IPS-15b (cell line): ENCODE data around the gene TRAF3IP1.
"Not testable (repeated sequence)": the region's sequence is repeated elsewhere in the genome, so short reads cannot be mapped to it uniquely, and the experiment has no call there.

Experiments
- H3K27me3 ChIP-seq: one replicate; pipeline ENCODE4 v1.6.1; 2013; ENCODE audit warnings: low read length; ENCODE audit not compliant: control insufficient read depth, insufficient read depth
- H3K36me3 ChIP-seq: one replicate; pipeline ENCODE4 v1.6.1; 2013; ENCODE audit warnings: low read length; ENCODE audit not compliant: control insufficient read depth, insufficient read depth
- H3K4me1 ChIP-seq: one replicate; pipeline ENCODE4 v1.6.1; 2013; ENCODE audit warnings: mild to moderate bottlenecking, low read length; ENCODE audit not compliant: control insufficient read depth, insufficient read depth
- H3K4me3 ChIP-seq: one replicate; pipeline ENCODE4 v1.5.1; 2013; ENCODE audit warnings: low read depth, low read length
- H3K9ac ChIP-seq: one replicate; pipeline ENCODE4 v1.6.1; 2013; ENCODE audit warnings: low read depth, mild to moderate bottlenecking, low read length
- H3K9me3 ChIP-seq: one replicate; pipeline ENCODE4 v1.6.1; 2013; ENCODE audit warnings: mild to moderate bottlenecking, low read length; ENCODE audit not compliant: control insufficient read depth, insufficient read depth

The TRAF3IP1 gene

DNA sequence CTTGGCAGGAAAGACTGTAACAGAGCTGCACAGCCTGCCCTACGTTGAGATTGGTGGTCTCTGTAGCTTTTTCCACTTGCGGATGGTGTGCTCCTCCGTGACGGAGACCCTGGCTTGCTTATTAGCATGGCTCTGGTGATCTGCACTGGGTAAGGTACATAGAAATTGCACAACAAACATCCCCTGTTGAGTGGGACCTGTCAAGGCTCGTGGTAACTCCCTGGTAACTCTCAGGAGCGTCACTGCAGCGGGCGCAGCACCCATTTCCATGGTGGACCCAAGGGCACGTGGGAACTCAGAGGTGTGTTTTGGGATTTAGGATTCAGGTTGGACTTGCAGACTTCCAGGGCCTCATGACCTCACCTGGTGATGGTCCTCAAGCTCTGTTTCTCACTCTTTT is 1.1 kb downstream of the TRAF3IP1 start:
- H3K9me3 ChIP-seq, result no peaks in the 10 kb centered on the region
- no peaks in the 10 kb centered on the region for H3K27me3 ChIP-seq
- H3K36me3 ChIP-seq, result peaks cover 5% of the 10 kb centered on the region
- peak overlapping the region; percentile 66 for H3K4me3 ChIP-seq
- H3K9ac ChIP-seq, result peak overlapping the region; percentile 37
- peaks cover 7% of the 10 kb centered on the region for H3K4me1 ChIP-seq

DNA sequence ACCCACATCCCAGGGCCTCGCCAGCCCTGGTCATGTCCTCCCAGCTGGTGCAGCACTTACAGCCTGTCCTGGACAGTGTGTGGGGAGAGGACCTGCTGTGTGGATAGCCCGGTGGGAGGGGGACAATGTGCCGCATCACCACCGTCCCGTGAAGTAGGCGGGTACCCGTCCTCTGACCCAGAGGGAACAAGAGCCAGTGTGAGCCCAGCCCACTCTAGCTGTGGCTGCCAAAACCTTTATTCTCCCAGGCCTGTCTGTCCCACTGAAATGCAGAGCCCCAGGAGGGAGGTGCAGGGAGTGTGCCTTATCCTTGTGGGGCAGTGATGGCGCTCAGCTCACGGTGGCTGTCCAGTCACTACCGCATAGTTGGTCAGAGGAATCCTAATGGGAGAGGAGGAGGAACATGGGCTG is 1.7 kb downstream of the TRAF3IP1 start:
- Histone ChIP-seq H3K9me3 (no peaks in the 10 kb centered on the region), H3K36me3 (peaks cover 6% of the 10 kb centered on the region), H3K4me1 (peaks cover 7% of the 10 kb centered on the region), H3K4me3 (peak overlapping the region; percentile 66), H3K9ac (no peak overlapping the region), H3K27me3 (no peaks in the 10 kb centered on the region)

DNA sequence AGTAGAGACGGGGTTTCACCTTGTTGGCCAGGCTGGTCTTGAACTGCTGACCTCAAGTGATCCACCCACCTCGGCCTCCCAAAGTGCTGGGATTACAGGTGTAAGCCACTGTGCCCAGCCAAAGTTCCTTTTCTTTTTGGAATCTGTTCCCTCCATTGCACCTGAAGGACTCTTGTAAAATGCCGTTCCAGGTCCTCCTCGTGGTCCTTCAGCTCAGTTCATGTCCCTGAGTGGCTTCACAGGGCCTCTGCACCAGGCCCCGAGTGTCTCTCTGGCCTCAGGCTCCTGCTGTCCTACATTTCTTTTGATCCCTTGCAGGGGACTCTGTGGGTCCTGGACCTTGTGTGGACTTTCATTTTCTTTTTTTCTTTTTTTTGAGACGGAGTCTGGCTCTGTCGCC is 3.9 kb downstream of the TRAF3IP1 start:
- H3K4me1 ChIP-seq, H3K9ac ChIP-seq, H3K9me3 ChIP-seq, H3K4me3 ChIP-seq, H3K36me3 ChIP-seq, H3K27me3 ChIP-seq: not testable (repeated sequence)

GRCh38 chr2:238325694-238326093 is 5.4 kb downstream of the TRAF3IP1 start:
- H3K4me1 ChIP-seq, result peaks cover 7% of the 10 kb centered on the region
- no peak overlapping the region for H3K4me3 ChIP-seq
- H3K9me3 ChIP-seq, result no peaks in the 10 kb centered on the region
- peaks cover 8% of the 10 kb centered on the region for H3K36me3 ChIP-seq
- H3K27me3 ChIP-seq, result no peaks in the 10 kb centered on the region
- no peak overlapping the region for H3K9ac ChIP-seq

GRCh38 chr2:238326801-238327365 is 6.6 kb downstream of the TRAF3IP1 start:
- Histone ChIP-seq H3K27me3 (no peaks in the 10 kb centered on the region), H3K9ac (no peak overlapping the region), H3K9me3 (no peaks in the 10 kb centered on the region), H3K4me1 (no peaks in the 10 kb centered on the region), H3K36me3 (peaks cover 8% of the 10 kb centered on the region), H3K4me3 (no peak overlapping the region)

- H3K4me3 ChIP-seq, result no peak overlapping the region
- H3K9ac ChIP-seq, result no peak overlapping the region
- H3K9me3 ChIP-seq, result no peaks in the 10 kb centered on the region
- H3K27me3 ChIP-seq, result no peaks in the 10 kb centered on the region
- H3K4me1 ChIP-seq, result no peaks in the 10 kb centered on the region
- peaks cover 8% of the 10 kb centered on the region for H3K36me3 ChIP-seq
Observed at GRCh38 chr2:238327751-238328150, 7.4 kb downstream of the TRAF3IP1 start.

DNA sequence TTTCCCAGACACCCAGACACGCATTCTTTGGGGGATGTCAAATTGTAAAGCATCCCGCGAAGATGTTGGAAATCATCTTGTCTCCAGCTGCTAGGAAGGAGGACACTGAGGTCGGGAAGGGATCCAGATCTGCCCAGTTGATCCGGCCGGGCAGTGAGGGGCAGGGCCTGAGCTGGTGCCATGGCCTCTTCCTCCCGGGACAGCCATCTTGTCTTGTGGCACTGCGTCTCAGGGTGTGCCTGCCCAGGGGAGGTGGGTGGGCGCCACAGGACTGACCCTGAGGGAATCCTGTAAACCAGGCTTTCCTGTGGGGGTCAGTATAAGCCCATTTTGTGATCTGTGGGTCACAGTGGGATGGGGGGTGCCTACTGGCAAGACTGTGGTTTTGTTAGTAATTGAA is 10.1 kb downstream of the TRAF3IP1 start:
- no peak overlapping the region for H3K4me3 ChIP-seq
- H3K4me1 ChIP-seq, result no peaks in the 10 kb centered on the region
- H3K9me3 ChIP-seq, result no peaks in the 10 kb centered on the region
- no peaks in the 10 kb centered on the region for H3K27me3 ChIP-seq
- peaks cover 4% of the 10 kb centered on the region for H3K36me3 ChIP-seq
- H3K9ac ChIP-seq, result no peak overlapping the region

DNA sequence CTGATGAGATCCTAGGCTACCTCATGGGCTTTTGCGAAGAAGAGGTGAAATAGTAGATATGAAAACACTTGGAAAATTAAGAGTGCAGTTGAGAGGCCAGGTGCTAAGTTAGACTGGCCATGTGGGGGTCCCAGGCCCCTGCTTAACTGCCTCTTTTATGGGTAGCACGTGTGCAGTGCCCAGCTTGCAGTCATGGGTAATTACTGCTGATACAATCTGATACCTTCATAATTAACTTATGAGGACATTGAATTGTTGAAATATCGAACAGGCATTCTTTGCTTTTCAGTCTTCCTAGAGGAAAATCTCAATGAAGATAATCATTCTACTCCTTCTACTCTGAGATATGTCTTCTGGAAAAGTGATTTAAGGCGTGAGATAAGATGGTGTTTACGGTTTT is 11.6 kb downstream of the TRAF3IP1 start:
- no peaks in the 10 kb centered on the region for H3K4me1 ChIP-seq
- H3K9me3 ChIP-seq, result no peaks in the 10 kb centered on the region
- no peaks in the 10 kb centered on the region for H3K27me3 ChIP-seq
- H3K36me3 ChIP-seq, result peaks cover 4% of the 10 kb centered on the region
- H3K9ac ChIP-seq, result no peak overlapping the region
- no peak overlapping the region for H3K4me3 ChIP-seq

DNA sequence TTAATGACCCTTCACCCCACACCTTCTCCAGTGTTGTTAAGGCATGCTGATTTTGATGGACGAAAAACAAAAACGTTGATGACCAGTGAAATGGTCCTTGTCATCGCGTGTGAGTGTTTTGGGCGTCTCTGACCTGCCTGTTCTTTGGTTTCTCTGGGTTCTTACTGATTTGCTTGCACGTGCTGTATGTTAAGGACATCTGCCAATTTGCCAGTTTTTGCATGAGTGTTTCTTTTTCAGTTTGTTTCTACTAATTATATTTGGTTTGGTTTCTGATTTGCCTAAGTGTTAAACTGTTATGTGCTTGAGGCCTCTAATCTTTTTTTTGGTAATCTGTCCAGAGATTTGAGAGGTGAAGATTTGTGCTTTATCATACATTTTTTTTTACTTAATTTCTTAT is 14.6 kb downstream of the TRAF3IP1 start:
- H3K27me3 ChIP-seq, result no peaks in the 10 kb centered on the region
- H3K4me3 ChIP-seq, result no peak overlapping the region
- no peaks in the 10 kb centered on the region for H3K4me1 ChIP-seq
- peaks cover 3% of the 10 kb centered on the region for H3K36me3 ChIP-seq
- H3K9me3 ChIP-seq, result no peaks in the 10 kb centered on the region
- no peak overlapping the region for H3K9ac ChIP-seq

DNA sequence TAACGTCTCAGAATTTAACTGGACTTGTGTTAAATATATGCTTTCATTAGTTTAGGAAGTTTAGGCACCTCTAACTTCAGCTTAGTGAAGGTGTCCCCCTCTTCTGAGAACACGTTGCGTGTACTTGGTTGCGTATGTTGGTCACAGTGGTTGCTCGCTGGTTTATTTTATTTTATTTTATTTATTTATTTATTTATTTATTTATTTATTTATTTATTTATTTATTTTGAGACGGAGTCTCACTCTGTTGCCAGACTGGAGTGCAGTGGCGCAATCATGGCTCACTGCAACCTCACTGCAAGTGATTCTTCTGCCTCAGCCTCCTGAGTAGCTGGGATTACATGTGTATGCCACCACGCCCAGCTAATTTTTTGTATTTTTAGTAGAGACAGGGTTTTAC is 15.3 kb downstream of the TRAF3IP1 start:
- H3K4me3 ChIP-seq, H3K9me3 ChIP-seq, H3K4me1 ChIP-seq, H3K27me3 ChIP-seq, H3K9ac ChIP-seq, H3K36me3 ChIP-seq: not testable (repeated sequence)

DNA sequence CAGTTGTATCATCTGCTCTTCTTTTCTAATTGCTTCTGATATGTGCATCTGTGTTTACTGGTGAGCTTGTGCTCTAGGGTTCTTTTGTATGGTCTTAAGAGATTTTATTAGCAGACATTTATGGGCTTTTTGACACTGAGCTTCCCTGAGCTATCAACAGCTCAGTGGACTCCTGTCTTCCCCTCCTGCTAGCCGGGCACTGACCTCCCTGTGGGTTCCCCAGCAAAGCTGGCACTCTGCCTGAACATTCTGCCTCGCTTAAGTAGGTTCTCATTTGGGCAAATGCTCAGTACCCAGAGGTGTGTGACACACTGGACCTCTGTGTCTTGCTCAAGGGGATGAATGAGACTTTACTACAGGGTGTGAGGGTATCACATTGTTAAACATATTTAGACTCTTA is 15.8 kb downstream of the TRAF3IP1 start:
- Histone ChIP-seq H3K27me3 (no peaks in the 10 kb centered on the region), H3K4me1 (no peaks in the 10 kb centered on the region), H3K36me3 (peaks cover 3% of the 10 kb centered on the region), H3K9ac (no peak overlapping the region), H3K9me3 (no peaks in the 10 kb centered on the region), H3K4me3 (no peak overlapping the region)

DNA sequence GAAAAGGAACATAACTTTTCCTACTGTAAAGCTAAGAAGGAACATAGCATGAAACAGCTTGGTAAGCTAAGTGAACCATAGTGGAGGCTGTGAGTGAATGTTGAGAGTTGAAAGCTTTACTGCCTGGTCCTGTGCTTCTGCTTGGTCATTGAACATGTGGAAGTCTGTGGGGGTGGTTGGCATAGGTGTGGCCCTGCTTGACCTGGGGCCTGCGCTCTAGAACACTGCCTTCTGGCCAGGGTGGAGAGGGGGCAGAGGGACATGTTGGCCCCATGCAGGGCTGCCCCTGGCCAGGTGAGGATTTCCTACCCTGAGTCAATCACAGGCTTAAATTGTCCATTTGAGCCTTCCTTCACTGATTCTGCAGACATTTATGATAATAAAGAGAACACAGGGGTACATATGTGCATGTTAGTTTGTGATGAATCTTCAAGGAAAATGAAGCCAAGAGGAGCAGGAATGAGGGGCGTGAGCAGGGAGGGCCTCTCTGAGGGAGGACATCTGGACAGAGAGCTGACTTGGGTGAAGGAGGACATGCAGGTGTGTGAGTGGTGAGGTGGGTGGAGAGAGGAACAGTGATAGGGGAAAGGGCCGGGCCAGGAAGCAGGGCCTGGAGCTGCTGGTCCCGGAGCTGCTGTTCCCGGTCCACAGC is 16.6 kb downstream of the TRAF3IP1 start:
- Histone ChIP-seq H3K4me1 (no peaks in the 10 kb centered on the region), H3K4me3 (no peak overlapping the region), H3K27me3 (no peaks in the 10 kb centered on the region), H3K36me3 (peaks cover 3% of the 10 kb centered on the region), H3K9me3 (no peaks in the 10 kb centered on the region), H3K9ac (no peak overlapping the region)
